ENCODE results near the gene ENTPD2.

The ENTPD2 gene

GRCh38 chr9:137025517-137025966 lies 28.3 kb downstream of the ENTPD2 start:
- DNase-seq (ENCODE audit: low spot score) = no peak
- TF ChIP-seq, protein P1, sequence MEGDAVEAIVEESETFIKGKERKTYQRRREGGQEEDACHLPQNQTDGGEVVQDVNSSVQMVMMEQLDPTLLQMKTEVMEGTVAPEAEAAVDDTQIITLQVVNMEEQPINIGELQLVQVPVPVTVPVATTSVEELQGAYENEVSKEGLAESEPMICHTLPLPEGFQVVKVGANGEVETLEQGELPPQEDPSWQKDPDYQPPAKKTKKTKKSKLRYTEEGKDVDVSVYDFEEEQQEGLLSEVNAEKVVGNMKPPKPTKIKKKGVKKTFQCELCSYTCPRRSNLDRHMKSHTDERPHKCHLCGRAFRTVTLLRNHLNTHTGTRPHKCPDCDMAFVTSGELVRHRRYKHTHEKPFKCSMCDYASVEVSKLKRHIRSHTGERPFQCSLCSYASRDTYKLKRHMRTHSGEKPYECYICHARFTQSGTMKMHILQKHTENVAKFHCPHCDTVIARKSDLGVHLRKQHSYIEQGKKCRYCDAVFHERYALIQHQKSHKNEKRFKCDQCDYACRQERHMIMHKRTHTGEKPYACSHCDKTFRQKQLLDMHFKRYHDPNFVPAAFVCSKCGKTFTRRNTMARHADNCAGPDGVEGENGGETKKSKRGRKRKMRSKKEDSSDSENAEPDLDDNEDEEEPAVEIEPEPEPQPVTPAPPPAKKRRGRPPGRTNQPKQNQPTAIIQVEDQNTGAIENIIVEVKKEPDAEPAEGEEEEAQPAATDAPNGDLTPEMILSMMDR (IDR thresholded peaks at IDR 0.05) = no peak
- H3K4me3 ChIP-seq = no peak overlapping the region
- peak overlapping the region in 1 of 2 donors; percentile 38 for H3K27ac ChIP-seq

GRCh38 chr9:137023583-137023991 lies 30.3 kb downstream of the ENTPD2 start:
- peak overlapping the region in 1 of 2 donors; percentile 37 for H3K27ac ChIP-seq
- no peak overlapping the region for H3K4me3 ChIP-seq
- DNase-seq (ENCODE audit: low spot score) = no peak
- TF ChIP-seq, protein P1 (IDR thresholded peaks at IDR 0.05) = no peak

DNA sequence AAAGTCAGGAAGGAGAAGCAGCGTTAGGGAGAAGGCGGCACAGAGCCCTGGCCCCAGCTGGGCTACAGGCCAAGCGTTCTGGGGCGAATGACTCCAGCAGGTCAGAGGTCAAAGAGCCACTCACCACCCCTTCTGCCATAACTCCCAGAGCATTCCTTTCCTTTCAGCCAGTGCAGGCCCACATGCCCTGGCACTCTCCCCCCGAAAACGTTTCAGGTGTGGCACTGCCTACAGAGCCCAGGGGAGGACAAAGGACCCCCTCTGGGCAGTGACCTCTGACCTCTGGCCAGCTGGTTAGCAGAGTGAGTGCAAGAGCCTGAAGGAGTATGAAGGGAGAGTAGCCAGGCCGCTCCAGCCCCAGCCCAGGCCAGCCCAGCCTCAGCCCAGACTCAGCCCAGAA lies 30.7 kb downstream of the ENTPD2 start:
- TF ChIP-seq, protein P1 (IDR thresholded peaks at IDR 0.05) = no peak
- no peak overlapping the region for H3K4me3 ChIP-seq
- no peak for DNase-seq (ENCODE audit: low spot score)
- peak overlapping the region in 1 of 2 donors; percentile 37 for H3K27ac ChIP-seq

DNA sequence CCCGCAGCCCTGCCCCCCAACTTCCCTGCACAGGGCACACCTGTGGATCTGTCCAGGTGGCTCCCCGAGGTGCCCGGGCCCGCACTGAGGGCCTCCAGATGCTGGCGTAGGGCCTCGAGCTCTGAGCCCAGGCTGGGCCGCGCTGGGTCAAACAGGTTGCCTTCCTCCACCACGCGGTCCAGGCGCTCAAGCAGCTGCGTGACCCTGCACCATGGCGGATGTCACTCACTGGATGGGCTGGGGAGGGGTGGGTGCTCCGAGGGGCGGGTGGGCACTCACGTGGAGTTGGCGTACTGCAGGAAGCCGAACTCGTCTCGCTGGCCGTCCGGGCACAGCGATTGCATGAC lies 31.2 kb downstream of the ENTPD2 start:
- Histone ChIP-seq H3K27ac (peak overlapping the region in 1 of 2 donors; percentile 22), H3K4me3 (no peak overlapping the region)
- DNase-seq (ENCODE audit: low spot score) = no peak
- TF ChIP-seq, protein P1 (IDR thresholded peaks at IDR 0.05) = no peak

DNA sequence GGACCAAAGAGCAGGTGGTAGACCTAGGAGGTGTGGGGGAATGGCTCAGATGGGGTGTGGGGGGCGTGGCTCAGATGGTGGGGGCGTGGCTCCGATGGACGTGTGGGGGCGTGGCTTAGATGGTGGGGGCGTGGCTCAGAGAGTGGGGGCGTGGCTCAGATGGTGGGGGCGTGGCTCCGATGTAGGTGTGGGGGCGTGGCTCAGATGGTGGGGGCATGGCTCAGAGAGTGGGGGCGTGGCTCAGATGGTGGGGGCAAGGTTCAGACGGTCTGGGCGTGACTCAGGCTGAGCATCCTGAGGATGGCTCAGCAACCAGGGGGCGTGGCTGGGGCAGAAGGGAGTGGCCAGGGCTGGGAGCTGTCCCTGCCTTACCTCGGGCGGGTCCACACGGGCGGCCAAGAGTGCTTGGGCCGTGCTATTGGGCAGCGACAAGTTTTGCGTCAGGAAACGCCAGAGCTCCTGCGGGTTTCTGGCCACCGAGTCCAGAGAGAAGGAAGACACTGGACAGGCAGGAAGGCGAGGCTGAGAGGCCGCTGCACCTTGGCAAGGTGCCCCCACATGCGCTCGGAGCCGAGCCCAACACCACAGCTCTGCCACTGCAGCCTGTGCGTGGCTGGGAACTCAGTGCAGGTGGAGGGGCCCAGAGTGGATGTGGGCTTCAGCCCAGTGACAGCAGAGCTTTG lies 31.7 kb downstream of the ENTPD2 start:
- H3K4me3 ChIP-seq = no peak overlapping the region
- TF ChIP-seq, protein P1 (IDR thresholded peaks at IDR 0.05) = no peak
- H3K27ac ChIP-seq = peak overlapping the region in 1 of 2 donors; percentile 22
- DNase-seq (ENCODE audit: low spot score) = no peak

DNA sequence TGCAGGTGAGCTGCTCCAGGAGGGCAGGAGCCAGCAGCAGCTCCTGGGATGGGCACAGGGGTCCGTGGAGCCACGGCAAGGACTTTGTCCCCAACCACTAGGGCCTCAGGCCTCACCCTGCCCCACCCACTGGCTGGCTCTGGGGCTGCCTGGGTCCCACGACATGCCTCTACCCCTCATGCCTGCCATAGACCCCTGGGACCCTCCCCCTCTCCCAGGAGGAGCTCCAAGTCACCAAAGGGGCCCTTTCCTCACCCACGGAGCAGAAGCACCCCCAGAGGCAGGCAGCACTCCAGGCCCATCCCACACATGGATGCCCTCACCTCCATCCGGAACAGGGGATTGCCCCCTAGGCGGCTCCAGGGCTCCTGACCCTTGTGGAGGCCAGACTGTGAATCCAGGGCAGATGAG lies 32.3 kb downstream of the ENTPD2 start:
- TF ChIP-seq, protein P1 (IDR thresholded peaks at IDR 0.05) = no peak
- DNase-seq (ENCODE audit: low spot score) = no peak
- no peak overlapping the region for H3K27ac ChIP-seq

More for the DNA sequence above, 32.3 kb downstream of the ENTPD2 start:
- H3K4me3 ChIP-seq = no peak overlapping the region
